Measurements from ENCODE around the gene SLC39A11. TPM values are rescaled to one million over a fixed set of nuclear protein-coding genes. Genes with fewer than 3 reads are reported as not detected.
"Not testable (repeated sequence)": the region's sequence is repeated elsewhere in the genome, so short reads cannot be mapped to it uniquely, and the experiment has no call there.

Gene SLC39A11
- total RNA-seq, 1 donor from 2014 or later, result 8.2 TPM

- DNase-seq (ENCODE audit: low spot score in 2 of 2) (no peak), FAIRE-seq (no peak)
Measured at GRCh38 chr17:72962106-72962505, 130.4 kb downstream of the SLC39A11 start.

GRCh38 chr17:72955391-72956140 lies 136.9 kb downstream of the SLC39A11 start:
- FAIRE-seq (no peak), DNase-seq (ENCODE audit: low spot score in 2 of 2) (no peak)

GRCh38 chr17:72954579-72954978 lies 137.9 kb downstream of the SLC39A11 start:
- FAIRE-seq, result no peak

GRCh38 chr17:72953621-72954020 lies 138.9 kb downstream of the SLC39A11 start:
- DNase-seq (ENCODE audit: low spot score in 2 of 2), result no peak
- FAIRE-seq, result no peak

More at GRCh38 chr17:72954579-72954978, 137.9 kb downstream of the SLC39A11 start:
- no peak for DNase-seq (ENCODE audit: low spot score in 2 of 2)

- FAIRE-seq (no peak), DNase-seq (ENCODE audit: low spot score in 2 of 2) (no peak)
Measured at GRCh38 chr17:72952641-72953315, 139.7 kb downstream of the SLC39A11 start.

- DNase-seq (ENCODE audit: low spot score in 2 of 2), result no peak
- FAIRE-seq, result no peak
Measured at GRCh38 chr17:72952220-72952619, 140.3 kb downstream of the SLC39A11 start.

GRCh38 chr17:72950242-72950931 lies 142.1 kb downstream of the SLC39A11 start:
- FAIRE-seq (no peak), DNase-seq (ENCODE audit: low spot score in 2 of 2) (no peak)

GRCh38 chr17:72948115-72948514 lies 144.4 kb downstream of the SLC39A11 start:
- FAIRE-seq (no peak), DNase-seq (ENCODE audit: low spot score in 2 of 2) (no peak)

- DNase-seq (ENCODE audit: low spot score in 2 of 2) (no peak), FAIRE-seq (no peak)
Measured at GRCh38 chr17:72947475-72947874, 145.0 kb downstream of the SLC39A11 start.

GRCh38 chr17:72946696-72947095 lies 145.8 kb downstream of the SLC39A11 start:
- FAIRE-seq (no peak), DNase-seq (ENCODE audit: low spot score in 2 of 2) (no peak)

- no peak for DNase-seq (ENCODE audit: low spot score in 2 of 2)
- FAIRE-seq, result no peak
Measured at GRCh38 chr17:72946156-72946555, 146.3 kb downstream of the SLC39A11 start.

- FAIRE-seq, result no peak
- no peak for DNase-seq (ENCODE audit: low spot score in 2 of 2)
Measured at GRCh38 chr17:72945473-72945872, 147.0 kb downstream of the SLC39A11 start.

- no peak for FAIRE-seq
- DNase-seq (ENCODE audit: low spot score in 2 of 2), result no peak
Measured at GRCh38 chr17:72943826-72944689, 148.4 kb downstream of the SLC39A11 start.

- DNase-seq (ENCODE audit: low spot score in 2 of 2) (no peak), FAIRE-seq (no peak)
Measured at GRCh38 chr17:72942579-72942978, 149.9 kb downstream of the SLC39A11 start.

- FAIRE-seq (no peak), DNase-seq (ENCODE audit: low spot score in 2 of 2) (no peak)
Measured at GRCh38 chr17:72940496-72940895, 152.0 kb downstream of the SLC39A11 start.

GRCh38 chr17:72938482-72938881 lies 154.0 kb downstream of the SLC39A11 start:
- no peak for DNase-seq (ENCODE audit: low spot score in 2 of 2)
- no peak for FAIRE-seq

- DNase-seq (ENCODE audit: low spot score in 2 of 2), result no peak
- no peak for FAIRE-seq
Measured at GRCh38 chr17:72937707-72938106, 154.8 kb downstream of the SLC39A11 start.

- FAIRE-seq, result not testable (repeated sequence)
Measured at GRCh38 chr17:72937254-72937653, 155.2 kb downstream of the SLC39A11 start.

GRCh38 chr17:72935984-72936383 lies 156.5 kb downstream of the SLC39A11 start:
- FAIRE-seq, result no peak
- no peak for DNase-seq (ENCODE audit: low spot score in 2 of 2)

More at GRCh38 chr17:72937254-72937653, 155.2 kb downstream of the SLC39A11 start:
- DNase-seq (ENCODE audit: low spot score in 2 of 2), result not testable (repeated sequence)

- FAIRE-seq, result no peak
- no peak for DNase-seq (ENCODE audit: low spot score in 2 of 2)
Measured at GRCh38 chr17:72934927-72935326, 157.6 kb downstream of the SLC39A11 start.
